PC-9 (cell line): ENCODE measurements around the gene ARHGAP22. TPM values are rescaled to one million over a fixed set of nuclear protein-coding genes. Genes with fewer than 3 reads are reported as not detected.

ENCODE experiments used
- BruUV-seq: library from RNA; stranded (reverse); fragments of 400-500 nt; replicated peaks from 2 replicates; lab custom pipeline; 2021; lab: Mats Ljungman, UMichigan
- CTCF ChIA-PET: fragments of 300-600 bp; sonication (Branson Sonifier 250); formaldehyde crosslinking; loops from one replicate; lab custom pipeline; 2022; ENCODE audit warnings: antibody characterized with exemption; lab: Charles Lee
- POLR2A ChIA-PET: fragments of 300-600 bp; sonication (Branson Sonifier 250); formaldehyde crosslinking; loops from one replicate; lab custom pipeline; 2022; ENCODE audit warnings: antibody characterized with exemption; ENCODE audit not compliant: unreplicated experiment; lab: Charles Lee
- DNase-seq, 2 experiments: peaks; one replicate each; pipeline versions ENCODE4 v3.0.0 to v3.0.0-alpha.2; 2015 to 2022; ENCODE audit warnings: mixed read lengths in 1 of 2
- H2AFZ ChIP-seq: fragments of 200-600 bp; sonication (generic); 2 replicates; pipeline ENCODE4 v1.8.1; 2017; ENCODE audit warnings: antibody characterized with exemption
- H3F3A ChIP-seq: fragments of 200-600 bp; sonication (generic); 2 replicates; pipeline ENCODE4 v1.8.1; 2017; ENCODE audit warnings: antibody characterized with exemption, mild to moderate bottlenecking, low read depth; ENCODE audit not compliant: insufficient read depth
- H3K27ac ChIP-seq: fragments of 200-600 bp; sonication (generic); 2 replicates; pipeline ENCODE4 v1.6.1; 2016; ENCODE audit warnings: mixed run types
- H3K27me3 ChIP-seq: fragments of 200-600 bp; sonication (generic); 2 replicates; pipeline ENCODE4 v1.6.1; 2016; ENCODE audit warnings: low read depth, mixed run types; ENCODE audit not compliant: insufficient read depth
- H3K36me3 ChIP-seq: fragments of 200-600 bp; sonication (generic); 2 replicates; pipeline ENCODE4 v1.6.1; 2016; ENCODE audit warnings: low read depth, mixed run types
- H3K4me1 ChIP-seq: fragments of 200-600 bp; sonication (generic); replicated peaks from 2 replicates; pipeline ENCODE4 v1.6.1; 2016; ENCODE audit warnings: mixed run types; ENCODE audit not compliant: insufficient read depth
- H3K4me2 ChIP-seq: fragments of 200-600 bp; sonication (generic); 2 replicates; pipeline ENCODE4 v1.6.1; 2017; ENCODE audit warnings: mixed run types
- H3K4me3 ChIP-seq: fragments of 200-600 bp; sonication (generic); 2 replicates; pipeline ENCODE4 v1.6.1; 2016; ENCODE audit warnings: mixed run types
- H3K79me2 ChIP-seq: fragments of 200-600 bp; sonication (generic); 2 replicates; pipeline ENCODE4 v1.6.1; 2017; ENCODE audit warnings: low read depth, mixed run types
- H3K9me2 ChIP-seq: fragments of 200-600 bp; sonication (generic); 2 replicates; pipeline ENCODE4 v1.8.1; 2017; ENCODE audit warnings: mild to moderate bottlenecking; ENCODE audit not compliant: insufficient read depth
- H3K9me3 ChIP-seq: fragments of 200-600 bp; sonication (generic); 2 replicates; pipeline ENCODE4 v1.8.1; 2016; ENCODE audit warnings: low read depth; ENCODE audit not compliant: insufficient read depth
- H4K20me1 ChIP-seq: fragments of 200-600 bp; sonication (generic); 2 replicates; pipeline ENCODE4 v1.8.1; 2017; ENCODE audit not compliant: insufficient read depth
- CTCF ChIP-seq: fragments of 200-600 bp; sonication (generic); conservative IDR thresholded peaks from 2 replicates; pipeline ENCODE4 v1.6.1; 2017; ENCODE audit warnings: mixed run types, antibody characterized with exemption, mild to moderate bottlenecking, moderate library complexity
- EZH2 ChIP-seq: fragments of 200-600 bp; sonication (generic); IDR thresholded peaks from 2 replicates; pipeline ENCODE4 v1.8.0; 2017; ENCODE audit warnings: antibody characterized with exemption, low read depth
- intact Hi-C: fragments of 100-400 bp; cut with micrococcal nuclease; formaldehyde crosslinking; loops from one replicate; pipeline ENCODE4 v1.10.0; 2022; ENCODE audit not compliant: unreplicated experiment
- total RNA-seq: library from RNA; stranded (reverse); gene quantifications from 2 replicates; pipeline ENCODE4 v1.2.3, GENCODE V29; 2021

ARHGAP22 gene
- total RNA-seq, 1 experiment from 2014 or later = 4.0 TPM

GRCh38 chr10:48472501-48473069 is 132.3 kb downstream of the ARHGAP22 start:
- POLR2A ChIA-PET = no interaction called here
- no peaks in the 10 kb centered on the region for H3K27me3 ChIP-seq
- CTCF ChIA-PET = no interaction called here
- H3K4me1 ChIP-seq = no peaks in the 10 kb centered on the region
- intact Hi-C loops = no loop called here
- TF ChIP-seq CTCF = no peak
- TF ChIP-seq EZH2 = no peak
- no peaks in the 10 kb centered on the region for H3F3A ChIP-seq
- H3K36me3 ChIP-seq = no peaks in the 10 kb centered on the region
- DNase-seq = no peak
- H3K9me2 ChIP-seq = no peaks in the 10 kb centered on the region
- H3K4me3 ChIP-seq = no peak overlapping the region
- H2AFZ ChIP-seq = no peak overlapping the region
- no peak overlapping the region for H3K27ac ChIP-seq
- H3K4me2 ChIP-seq = no peak overlapping the region
- no TSS peak for BruUV-seq
- H3K79me2 ChIP-seq = no peaks in the 10 kb centered on the region
- H4K20me1 ChIP-seq = no peaks in the 10 kb centered on the region
- H3K9me3 ChIP-seq = no peaks in the 10 kb centered on the region

- no peaks in the 10 kb centered on the region for H3K27me3 ChIP-seq
- BruUV-seq = no TSS peak
- CTCF ChIA-PET = no interaction called here
- H3K4me3 ChIP-seq = no peak overlapping the region
- no peaks in the 10 kb centered on the region for H3K79me2 ChIP-seq
- H3K27ac ChIP-seq = no peak overlapping the region
- intact Hi-C loops = no loop called here
- POLR2A ChIA-PET = interaction anchor here (0.6 kb wide), 1 partner anchor 187 kb away, joined by 3 read pairs; no protein-coding TSS in a partner anchor
- H3K36me3 ChIP-seq = no peaks in the 10 kb centered on the region
- H3F3A ChIP-seq = no peaks in the 10 kb centered on the region
- no peak for DNase-seq
- no peaks in the 10 kb centered on the region for H3K4me1 ChIP-seq
- H3K4me2 ChIP-seq = no peak overlapping the region
- H2AFZ ChIP-seq = no peak overlapping the region
- TF ChIP-seq EZH2 (no peak), CTCF (no peak)
- H4K20me1 ChIP-seq = no peaks in the 10 kb centered on the region
- H3K9me2 ChIP-seq = no peaks in the 10 kb centered on the region
- H3K9me3 ChIP-seq = no peaks in the 10 kb centered on the region
Measured at GRCh38 chr10:48470893-48471805, 133.7 kb downstream of the ARHGAP22 start.

GRCh38 chr10:48470115-48470892 is 134.6 kb downstream of the ARHGAP22 start:
- H3K27ac ChIP-seq = no peak overlapping the region
- TF ChIP-seq EZH2 (no peak), CTCF (no peak)
- no peak overlapping the region for H2AFZ ChIP-seq
- no TSS peak for BruUV-seq
- ChIA-PET CTCF (no interaction called here), POLR2A (no interaction called here)
- no peaks in the 10 kb centered on the region for H3K27me3 ChIP-seq
- H3K4me2 ChIP-seq = no peak overlapping the region
- intact Hi-C loops = no loop called here
- H4K20me1 ChIP-seq = no peaks in the 10 kb centered on the region
- no peaks in the 10 kb centered on the region for H3K9me2 ChIP-seq
- H3F3A ChIP-seq = no peaks in the 10 kb centered on the region
- no peak overlapping the region for H3K4me3 ChIP-seq
- DNase-seq = no peak
- H3K4me1 ChIP-seq = no peaks in the 10 kb centered on the region
- no peaks in the 10 kb centered on the region for H3K79me2 ChIP-seq
- no peaks in the 10 kb centered on the region for H3K36me3 ChIP-seq
- H3K9me3 ChIP-seq = no peaks in the 10 kb centered on the region
